GM15510 (cell line): Measurements from ENCODE around the gene PRKG1.

Source experiments
- POLR2A ChIP-seq: IDR thresholded peaks from 3 replicates; pipeline ENCODE4 v1.6.1; 2011; ENCODE audit warnings: borderline replicate concordance; ENCODE audit not compliant: insufficient read length; ENCODE audit errors: extremely low read depth

PRKG1 gene

DNA sequence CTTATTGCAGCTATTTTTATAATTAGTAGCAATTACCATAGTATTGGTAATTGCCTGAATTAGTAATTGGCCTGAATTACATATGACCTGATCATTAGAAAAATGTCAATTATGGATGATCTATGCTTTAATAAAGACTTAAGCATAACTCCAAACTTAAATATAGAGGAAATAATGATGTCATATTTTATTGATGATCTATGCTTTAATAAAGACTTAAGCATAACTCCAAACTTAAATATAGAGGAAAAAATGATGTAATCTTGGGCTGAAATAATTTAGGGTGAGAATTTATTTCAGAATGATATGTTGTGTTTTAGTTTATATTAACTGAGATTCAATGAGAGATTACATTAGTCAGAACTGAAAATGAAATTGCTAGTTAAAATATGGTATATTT is 973.8 kb downstream of the PRKG1 start:
- no peak for TF ChIP-seq POLR2A

DNA sequence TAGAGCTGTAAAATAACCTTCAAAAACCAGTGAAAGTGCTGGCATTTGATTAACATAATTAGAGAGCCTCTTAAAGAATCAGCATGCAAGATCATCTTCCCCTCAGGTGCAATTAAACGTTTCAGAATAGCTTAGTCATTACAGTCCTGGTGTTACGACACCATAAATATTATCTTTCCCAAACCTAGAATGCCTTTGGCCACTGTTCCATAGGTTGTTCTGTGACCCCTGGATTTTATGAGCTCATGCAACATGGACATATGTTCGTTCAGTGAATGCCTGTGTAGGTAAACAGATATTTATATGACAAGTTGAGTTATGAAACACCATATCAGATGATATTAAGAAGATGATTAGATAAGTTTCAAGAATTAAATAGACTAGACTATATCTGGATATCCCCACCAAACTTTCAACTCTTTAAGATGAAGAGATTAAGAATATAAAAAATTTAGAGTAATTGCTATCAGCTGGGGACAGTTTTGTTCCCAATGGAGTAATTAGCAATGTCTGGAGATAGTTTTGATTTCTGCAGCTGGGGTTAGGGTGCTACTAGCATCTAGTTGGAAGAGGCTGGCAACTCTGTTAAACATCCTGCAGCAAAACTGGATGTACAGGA is 976.3 kb downstream of the PRKG1 start:
- TF ChIP-seq POLR2A: no peak

GRCh38 chr10:52053497-52053896 is 979.2 kb downstream of the PRKG1 start:
- no peak for TF ChIP-seq POLR2A

DNA sequence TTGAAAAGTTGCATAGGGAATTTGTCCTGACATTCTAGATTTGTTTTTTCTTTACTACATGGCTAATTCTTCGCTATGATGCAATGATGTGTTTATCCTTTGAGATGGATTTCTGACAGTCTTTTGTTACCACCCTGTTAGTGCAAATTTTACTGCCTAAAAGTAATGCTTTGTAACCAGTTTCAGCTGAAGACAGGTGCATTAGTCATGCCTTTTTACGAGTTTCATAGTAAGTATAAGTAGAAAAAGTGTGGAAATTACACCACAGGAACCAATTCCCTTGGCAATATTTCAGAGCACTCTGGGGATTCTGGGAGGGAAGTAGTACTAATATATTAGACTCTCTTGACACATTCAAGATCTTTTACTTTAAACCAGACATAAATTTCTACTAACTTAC is 982.0 kb downstream of the PRKG1 start:
- TF ChIP-seq POLR2A: no peak

DNA sequence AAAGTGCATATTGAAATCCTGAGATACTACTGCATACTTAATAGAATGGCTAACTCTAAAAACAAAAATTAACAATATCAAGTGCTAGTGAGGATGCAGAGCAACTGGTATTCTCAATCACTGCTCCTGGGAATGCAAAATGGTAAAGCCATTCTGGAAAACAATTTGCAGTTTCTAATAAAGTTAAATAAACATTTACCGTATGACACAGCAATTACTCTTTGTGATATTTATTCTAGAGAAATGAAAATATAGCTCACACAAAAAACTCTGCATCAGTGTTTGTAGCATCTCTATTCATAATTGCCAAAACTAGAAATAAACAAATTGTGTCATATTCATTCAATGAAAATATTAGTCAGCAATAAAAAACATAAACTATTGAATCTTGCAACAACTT is 984.8 kb downstream of the PRKG1 start:
- TF ChIP-seq POLR2A: no peak

- TF ChIP-seq POLR2A: no peak
Measured at GRCh38 chr10:52063159-52063558, 988.9 kb downstream of the PRKG1 start.

GRCh38 chr10:52064084-52064845 is 990.0 kb downstream of the PRKG1 start:
- no peak for TF ChIP-seq POLR2A

DNA sequence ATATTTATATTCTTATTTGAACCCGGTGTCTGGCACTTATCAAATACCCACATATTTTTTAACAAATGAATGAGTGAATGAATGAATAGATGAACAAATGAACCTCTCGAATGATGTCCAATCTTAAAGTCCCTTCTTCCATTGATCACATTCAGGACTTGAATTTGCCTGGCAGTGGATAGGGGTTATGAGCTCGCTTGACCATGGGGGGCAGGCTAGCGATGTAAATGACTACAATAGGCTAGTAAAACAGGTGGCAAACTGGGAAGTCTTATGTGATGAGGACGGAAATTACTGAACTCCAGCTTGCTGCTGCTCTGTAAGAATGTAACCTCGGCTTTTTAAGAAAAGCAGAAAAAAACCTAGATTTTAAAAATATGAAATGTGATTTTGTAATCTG is 992.1 kb downstream of the PRKG1 start:
- no peak for TF ChIP-seq POLR2A

- TF ChIP-seq POLR2A: no peak
Measured at GRCh38 chr10:52068485-52068884, 994.2 kb downstream of the PRKG1 start.

GRCh38 chr10:52071814-52072213 is 997.5 kb downstream of the PRKG1 start:
- no peak for TF ChIP-seq POLR2A

- TF ChIP-seq POLR2A: no peak
Measured at GRCh38 chr10:52074505-52075026, 1000.3 kb downstream of the PRKG1 start.

DNA sequence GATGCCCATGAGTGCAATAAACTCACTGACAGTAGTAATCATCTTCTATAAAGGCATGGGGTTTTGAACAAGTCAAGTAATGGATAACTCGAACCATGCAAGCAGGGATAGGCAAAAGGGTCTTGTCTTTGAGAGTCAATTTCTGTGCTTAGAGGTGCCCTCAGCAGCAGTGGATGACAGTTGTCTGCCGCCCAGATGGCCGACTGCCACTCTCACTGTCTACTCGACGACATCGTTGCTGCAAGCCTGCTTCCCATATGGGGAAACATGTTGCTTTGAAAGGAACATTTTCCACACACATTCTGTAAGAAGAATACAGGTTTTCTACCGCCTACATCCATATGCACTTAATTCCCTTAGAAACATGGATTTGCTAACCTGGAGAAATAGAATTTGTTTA is 1003.5 kb downstream of the PRKG1 start:
- no peak for TF ChIP-seq POLR2A

DNA sequence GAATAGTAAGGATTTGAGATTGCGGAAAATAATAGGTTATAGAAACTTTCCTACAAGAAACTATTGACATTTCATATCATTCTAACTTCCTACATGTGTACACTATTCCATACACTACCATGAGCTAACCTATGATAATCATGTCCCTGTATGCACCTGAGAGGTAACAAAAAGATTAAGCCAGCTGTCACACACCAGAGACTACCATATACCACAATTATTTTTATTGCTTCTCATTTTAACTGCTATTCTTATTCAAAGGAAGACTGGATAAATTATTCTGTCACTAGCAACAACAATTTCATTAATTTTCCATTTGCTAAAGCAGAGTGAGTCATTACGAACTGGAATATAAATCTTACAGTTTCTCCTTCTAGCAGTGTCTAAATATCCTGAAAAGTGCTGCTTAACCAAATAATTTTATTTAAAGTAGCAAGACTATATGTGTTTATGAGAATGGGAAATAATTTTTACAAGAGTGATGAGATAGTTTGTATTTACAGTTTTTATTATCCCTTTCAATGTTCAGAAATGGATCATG is 1004.2 kb downstream of the PRKG1 start:
- TF ChIP-seq POLR2A: no peak

DNA sequence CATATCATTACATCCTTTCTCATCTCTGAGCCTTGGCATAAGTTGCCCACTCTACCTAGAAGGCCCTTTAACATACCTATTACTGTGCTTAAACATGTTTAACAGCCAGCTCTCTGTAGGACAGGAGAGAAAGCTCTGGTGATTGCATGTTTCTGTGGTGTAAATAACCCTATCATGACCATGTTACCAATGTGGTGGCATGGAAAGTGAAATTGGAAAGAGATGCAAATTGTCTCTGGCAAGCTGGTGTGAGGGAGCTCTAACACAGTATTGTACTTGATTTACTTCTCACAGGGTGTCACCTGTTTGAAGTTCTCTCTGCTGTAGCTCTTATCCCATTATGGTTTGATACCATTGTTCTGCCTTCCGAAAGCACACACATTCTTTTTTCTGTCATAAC is 1008.0 kb downstream of the PRKG1 start:
- no peak for TF ChIP-seq POLR2A

GRCh38 chr10:52083422-52083821 is 1009.1 kb downstream of the PRKG1 start:
- no peak for TF ChIP-seq POLR2A

- TF ChIP-seq POLR2A: no peak
Measured at GRCh38 chr10:52092390-52092789, 1018.1 kb downstream of the PRKG1 start.
